Kidney glomerular epithelial cell (primary cell): Measurements from ENCODE around the gene LTB4R2.
A peak's percentile ranks its signal among the peaks of the same experiment; 100 is the strongest.

Source experiments
- DNase-seq: peaks from one replicate; lab custom pipeline; 2025; lab: John Stamatoyannopoulos, UW

LTB4R2 gene

DNA sequence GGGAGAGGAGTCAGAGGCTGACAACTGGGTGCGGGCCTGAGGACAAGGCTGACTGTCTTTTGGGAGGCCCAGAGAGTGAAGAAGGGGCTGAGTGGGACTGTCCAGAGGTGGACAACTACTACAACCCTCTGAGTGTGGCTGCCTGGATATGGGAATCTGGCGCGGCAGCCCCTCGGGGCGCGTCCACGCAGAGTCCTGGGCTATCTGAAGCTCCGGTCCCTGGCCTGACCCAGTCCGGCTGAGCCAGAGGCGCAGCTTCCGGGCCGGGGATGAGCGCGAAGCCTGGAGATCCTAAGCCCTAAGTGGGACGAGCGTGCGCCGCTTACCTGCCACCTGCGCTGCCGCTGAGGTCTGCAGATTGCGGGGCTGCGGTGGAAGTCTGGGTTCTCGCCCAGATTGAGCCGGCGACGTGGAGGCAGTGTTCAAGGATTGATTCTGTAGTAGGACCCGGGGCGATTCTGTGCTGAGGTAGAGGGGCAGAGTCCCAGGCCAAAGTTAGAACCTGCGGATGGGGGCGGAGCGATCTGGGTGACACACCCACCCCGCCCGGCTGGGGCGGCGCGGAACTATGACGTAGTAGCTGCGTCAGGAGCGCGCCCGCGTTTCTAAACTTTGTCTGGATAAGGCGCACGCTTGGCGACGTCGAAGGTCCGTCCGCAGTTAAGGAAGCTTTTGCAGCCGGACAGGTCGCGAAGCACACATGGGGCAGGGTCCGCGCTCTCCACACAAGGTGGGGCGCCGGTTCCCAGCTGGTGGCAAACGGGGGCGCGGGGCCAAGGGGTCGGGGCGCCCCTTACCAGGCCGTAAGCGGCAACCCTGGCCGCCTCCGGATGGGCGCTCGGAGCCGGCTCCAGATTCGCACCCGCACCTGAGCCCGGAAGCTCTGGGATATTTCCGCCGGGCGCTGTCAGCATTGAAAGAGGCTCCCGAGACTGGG, 10.4 kb upstream of the LTB4R2 start, which contains the start of the genes DHRS1 and NOP9:
Gene DHRS1, minus strand, starts transcription at position 526 of the 937 bp plus-strand sequence. CDS start 674 bp downstream, outside the sequence.
Gene NOP9, plus strand, starts transcription at position 596 of the 937 bp plus-strand sequence. Its CDS starts 105 bp downstream, at position 701.
- peak; percentile 57 for DNase-seq

DNA sequence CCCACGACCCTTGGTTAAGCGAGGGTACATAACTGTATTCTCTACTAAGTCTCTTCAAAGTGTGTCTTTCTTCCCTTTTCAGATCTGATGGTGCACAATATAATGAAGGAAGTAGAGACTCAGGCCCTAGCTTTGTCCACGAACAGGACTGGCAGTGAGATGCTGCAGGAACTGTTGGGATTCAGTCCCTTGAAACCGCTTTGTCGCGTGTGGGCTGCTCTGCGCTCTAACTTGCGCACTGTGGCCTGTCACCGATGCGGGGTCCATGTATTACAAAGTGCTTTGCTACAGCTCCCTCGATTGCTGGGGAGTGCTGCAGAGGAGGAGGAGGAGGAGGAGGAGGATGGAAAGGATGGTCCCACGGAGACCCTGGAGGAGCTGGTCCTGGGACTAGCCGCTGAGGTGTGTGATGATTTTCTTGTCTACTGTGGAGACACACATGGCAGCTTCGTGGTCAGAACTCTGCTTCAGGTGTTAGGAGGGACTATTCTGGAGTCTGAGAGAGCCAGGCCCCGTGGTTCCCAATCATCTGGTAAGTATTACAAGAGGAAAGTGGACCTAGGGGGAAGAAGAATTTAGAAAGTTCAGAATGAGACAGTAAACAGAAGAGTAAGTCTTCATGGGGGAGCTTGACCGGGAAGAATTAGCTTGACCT, 9.5 kb upstream of the LTB4R2 start:
- no peak for DNase-seq

DNA sequence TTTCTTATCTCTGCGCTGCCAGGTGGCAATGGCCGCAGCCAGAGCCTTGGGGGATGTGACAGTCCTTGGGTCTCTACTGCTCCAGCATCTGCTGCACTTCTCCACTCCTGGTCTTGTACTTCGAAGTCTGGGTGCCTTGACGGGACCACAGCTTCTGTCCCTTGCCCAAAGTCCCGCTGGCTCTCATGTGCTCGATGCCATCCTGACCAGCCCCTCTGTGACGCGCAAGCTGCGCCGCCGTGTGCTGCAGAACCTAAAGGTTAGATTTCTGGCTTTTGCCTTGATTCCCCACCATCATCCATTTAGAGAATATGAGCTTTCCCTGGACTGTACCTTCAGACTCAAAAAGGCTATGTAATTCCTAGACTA, 5.9 kb upstream of the LTB4R2 start:
- DNase-seq = no peak

DNA sequence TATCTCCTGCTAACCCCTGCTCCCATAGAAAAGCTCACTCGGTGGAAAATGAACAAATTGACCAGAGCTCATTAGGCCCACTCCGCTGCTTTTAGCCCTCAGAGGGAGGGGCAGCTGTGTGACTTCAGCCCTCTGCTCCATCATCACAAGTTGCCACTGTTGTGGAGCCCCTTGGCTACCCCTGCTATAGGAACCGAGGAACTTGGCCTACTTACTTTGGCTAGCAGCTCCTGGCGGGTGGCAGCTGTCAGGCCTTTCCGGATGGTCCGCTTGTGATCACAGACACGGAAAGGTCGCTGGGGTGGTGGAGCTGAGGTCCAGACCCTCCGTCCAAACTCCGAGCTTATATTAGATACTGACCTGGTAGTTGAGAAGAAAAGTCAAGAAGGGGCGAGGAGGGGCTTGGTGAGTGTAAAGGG, 2.8 kb upstream of the LTB4R2 start:
- no peak for DNase-seq

DNA sequence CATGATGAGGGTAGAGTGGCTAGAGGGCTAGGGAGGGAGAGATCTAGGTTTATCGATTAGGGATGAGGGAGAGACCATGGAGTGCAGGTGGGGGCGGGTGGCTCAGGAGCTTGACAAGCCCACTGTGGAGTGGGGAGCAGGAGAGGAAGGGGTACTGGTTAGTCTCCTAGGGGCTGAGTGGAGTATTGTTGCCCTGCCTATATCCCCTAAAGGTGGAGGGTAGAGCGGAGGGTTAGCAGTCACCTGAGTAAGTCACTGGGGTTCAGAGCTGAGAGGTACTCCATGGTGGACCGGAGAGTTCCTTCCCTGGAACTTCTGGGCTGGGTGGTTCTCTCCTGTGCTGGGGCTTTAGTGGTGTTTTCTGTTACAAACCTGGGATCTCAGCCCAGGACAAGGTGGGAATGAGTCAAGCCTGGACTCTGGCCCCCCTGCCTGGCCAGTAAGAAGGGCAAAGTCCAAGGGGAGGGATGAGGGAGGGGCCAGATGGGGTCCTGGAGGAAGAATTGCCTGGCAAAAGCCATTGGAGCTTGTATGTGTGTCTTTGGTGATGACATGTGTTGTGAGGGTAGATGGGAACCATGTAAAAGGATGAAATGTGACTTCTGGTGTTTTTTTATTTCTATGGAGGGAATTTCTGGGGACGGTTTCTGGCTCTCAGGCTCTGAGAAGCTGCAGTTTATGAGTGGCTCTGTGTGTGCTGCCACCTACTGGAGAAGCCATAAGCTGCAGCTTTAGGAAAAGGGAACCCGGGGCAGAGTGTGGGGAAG, 2.2 kb upstream of the LTB4R2 start, which contains the start of gene CIDEB:
Gene CIDEB, minus strand, starts transcription at position 403 of the 767 bp plus-strand sequence. Its CDS starts 119 bp downstream, at position 284.
- DNase-seq = peak; percentile 61

DNA sequence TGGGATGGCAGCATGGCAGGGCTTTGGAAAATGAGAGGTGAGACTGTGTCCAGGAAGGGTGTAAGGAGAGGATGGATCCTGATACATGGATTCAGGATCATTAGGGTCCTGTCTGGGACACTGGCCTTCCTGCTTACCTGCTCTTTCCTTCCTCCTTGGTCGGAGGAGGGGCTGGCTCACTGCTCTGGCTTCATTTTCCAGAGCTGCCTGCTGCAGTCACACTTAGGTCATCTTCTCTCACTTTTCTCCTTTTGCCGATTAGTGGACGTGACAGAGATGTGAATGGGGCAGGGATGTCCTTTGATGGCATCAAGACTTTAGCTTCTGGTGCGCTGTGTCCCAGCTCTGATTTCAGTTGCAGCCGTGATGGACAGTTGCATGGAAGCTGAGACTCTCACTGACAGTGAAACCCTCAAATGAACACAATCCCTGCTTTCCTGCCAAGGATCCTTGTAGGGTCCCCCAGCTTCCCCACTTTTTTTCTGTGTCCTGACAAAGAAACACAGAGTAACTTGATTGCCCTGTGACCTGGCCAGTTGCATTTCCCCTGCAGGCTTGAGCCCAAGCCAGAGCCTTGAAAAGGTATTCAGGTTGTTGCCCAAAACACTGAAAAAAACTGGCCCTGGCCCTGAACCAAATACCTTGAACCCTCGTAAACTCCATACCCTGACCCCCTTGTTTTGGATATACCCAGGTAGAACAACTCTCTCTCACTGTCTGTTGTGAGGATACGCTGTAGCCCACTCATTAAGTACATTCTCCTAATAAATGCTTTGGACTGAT, 1.4 kb upstream of the LTB4R2 start:
- DNase-seq = no peak

DNA sequence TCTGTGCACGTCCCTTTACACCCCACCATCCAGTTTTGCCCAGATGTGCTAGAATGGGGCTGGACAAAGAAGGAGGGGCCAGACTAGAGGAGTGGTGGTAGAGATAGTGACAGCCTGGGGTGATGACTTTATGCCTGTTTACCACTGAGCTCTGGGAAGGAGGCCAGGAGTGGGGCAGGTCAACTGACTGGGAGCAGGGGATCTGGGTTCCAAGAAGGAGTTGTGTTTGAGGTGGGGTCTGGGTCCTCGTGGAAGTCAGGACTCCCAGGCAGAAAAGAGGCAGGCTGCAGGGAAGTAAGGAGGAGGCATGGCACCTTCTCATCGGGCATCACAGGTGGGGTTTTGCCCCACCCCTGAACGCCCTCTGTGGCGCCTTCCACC, 315 bp downstream of the LTB4R2 start:
- DNase-seq = no peak

DNA sequence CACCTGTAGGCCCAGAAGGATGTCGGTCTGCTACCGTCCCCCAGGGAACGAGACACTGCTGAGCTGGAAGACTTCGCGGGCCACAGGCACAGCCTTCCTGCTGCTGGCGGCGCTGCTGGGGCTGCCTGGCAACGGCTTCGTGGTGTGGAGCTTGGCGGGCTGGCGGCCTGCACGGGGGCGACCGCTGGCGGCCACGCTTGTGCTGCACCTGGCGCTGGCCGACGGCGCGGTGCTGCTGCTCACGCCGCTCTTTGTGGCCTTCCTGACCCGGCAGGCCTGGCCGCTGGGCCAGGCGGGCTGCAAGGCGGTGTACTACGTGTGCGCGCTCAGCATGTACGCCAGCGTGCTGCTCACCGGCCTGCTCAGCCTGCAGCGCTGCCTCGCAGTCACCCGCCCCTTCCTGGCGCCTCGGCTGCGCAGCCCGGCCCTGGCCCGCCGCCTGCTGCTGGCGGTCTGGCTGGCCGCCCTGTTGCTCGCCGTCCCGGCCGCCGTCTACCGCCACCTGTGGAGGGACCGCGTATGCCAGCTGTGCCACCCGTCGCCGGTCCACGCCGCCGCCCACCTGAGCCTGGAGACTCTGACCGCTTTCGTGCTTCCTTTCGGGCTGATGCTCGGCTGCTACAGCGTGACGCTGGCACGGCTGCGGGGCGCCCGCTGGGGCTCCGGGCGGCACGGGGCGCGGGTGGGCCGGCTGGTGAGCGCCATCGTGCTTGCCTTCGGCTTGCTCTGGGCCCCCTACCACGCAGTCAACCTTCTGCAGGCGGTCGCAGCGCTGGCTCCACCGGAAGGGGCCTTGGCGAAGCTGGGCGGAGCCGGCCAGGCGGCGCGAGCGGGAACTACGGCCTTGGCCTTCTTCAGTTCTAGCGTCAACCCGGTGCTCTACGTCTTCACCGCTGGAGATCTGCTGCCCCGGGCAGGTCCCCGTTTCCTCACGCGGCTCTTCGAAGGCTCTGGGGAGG, 985 bp downstream of the LTB4R2 start, which contains the start of gene LTB4R:
Gene LTB4R, plus strand, starts transcription at position 857 of the 959 bp plus-strand sequence. CDS start 4,150 bp downstream, outside the sequence.
- DNase-seq = peak; percentile 5

DNA sequence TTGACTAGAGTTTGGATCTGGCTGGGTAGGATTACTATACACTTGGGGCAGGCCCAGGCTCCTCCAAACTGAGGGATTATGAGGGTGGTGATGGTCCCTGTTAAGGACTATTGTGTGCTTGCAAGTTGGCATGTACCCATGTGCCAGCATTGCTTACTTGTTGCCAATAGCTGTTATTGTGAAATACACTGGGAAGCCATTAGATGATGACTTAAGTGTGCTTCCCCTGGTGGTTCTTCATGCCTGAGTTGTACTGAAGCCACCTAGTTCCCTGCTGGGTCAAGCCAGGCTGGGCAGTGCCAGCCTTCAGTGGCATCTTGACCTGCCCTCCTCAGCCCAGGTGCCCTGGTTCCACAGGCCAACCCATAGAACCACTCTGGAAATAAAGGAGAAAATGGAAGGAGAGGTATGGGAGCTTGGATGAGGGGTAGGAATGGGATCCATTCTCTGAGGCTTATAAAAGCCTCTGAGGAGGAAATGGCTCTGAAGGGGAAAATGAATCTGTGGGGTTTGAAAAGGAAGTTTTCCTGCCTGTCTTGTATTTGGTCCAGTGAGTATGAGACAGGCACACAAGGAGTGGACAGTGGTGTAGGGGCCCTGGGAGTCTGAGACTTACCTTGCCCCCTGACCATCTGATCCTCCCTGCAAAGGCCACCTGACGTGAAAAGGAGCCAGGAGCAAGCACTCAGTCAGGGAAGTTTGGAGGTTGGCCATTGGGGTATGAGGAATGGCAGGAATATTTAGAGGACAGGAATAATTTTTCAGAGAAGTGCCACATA, 2.1 kb downstream of the LTB4R2 start:
- no peak for DNase-seq

DNA sequence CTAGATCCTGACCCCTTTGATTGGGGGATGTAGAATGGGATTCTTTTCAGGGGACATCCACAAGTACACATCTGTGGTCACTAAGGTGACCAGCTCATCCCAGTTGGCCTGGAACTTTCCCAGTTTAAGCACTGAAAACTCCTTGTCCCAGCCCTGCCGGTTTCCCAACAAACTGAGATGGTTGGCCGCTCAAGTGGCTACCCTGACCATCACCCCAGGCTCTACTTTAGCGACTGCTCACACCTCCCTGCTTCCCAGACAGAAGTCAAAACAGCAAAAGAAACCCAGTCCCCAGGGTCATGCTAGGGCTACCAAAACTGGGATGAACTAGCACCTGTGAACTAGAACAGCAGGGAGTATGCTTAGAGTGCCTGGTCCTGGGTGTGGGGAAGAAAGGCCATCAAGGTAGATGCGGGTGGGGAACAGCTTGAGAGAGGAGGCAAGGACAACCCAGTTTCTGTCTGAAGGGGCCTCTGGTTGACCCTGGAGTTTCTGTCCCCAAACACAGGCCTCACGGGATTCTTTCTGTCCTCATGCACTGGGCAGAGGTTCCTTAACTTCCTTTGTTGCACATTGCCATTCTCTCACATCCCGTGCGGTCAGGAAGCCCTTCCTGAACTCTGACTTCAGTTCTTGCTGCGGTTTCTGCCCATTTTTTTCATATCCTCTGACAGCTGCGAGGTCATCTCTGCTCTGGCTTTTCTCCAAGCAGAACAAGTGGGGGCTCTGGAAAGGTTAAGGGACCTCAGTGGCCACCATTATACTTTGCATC, 3.0 kb downstream of the LTB4R2 start:
- DNase-seq = no peak

DNA sequence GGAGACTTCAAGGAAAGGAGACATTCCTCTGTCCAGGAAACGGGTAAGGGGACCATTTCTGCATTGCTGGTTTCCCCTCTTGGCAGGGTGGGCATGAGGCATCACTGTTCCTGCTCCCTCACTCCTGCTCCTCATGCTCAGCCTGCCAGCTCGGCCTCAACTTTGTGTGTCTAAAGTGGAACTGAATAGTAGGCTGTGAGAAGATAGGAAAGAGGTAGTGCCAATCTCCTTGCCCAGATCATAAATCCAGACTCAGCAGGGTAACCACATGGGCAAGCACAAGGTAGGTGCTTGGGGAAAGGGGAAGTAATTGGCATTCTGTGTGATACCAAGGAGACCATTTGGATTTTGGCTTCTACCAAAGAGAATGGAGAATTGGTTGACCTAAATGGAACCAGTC, 4.0 kb downstream of the LTB4R2 start:
- DNase-seq = no peak

DNA sequence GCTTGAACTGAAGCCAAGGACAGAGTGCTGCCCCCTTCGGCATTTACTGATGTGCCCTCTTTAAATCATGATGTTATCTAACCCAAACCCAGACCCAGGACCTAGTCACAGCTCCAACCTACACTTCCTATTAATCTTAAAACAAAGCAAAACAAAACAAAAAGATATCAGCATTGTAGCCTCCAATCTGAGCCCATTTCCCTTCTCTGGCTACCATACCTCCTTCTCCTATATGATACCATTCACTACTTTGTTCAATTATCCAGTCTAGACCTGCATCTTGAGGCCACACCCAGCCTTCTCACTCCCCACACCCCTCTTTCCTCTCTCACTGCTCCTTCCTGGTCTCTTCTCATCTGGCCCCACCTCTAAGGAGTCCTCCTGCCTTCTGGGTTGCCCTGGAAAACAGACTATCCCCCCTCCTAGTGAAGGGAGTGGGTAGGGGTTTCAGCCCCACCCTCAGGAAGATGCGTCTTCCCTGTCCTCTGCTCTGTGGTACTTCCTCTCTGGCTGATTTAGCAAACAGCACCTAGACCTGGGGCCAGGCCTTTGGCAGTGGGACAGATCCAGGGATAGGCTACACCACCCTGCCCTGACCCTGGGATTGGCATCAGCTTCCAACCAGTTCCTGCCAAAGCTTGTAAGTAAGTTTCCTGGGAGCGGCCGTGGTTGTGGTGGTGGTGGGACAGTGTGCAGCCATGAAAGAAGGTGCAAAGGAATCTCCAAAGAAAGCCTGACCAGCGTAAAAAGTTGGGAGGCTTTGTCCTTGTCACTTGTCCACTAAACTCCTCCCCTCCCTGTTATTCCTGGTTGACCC, 4.6 kb downstream of the LTB4R2 start:
- no peak for DNase-seq

DNA sequence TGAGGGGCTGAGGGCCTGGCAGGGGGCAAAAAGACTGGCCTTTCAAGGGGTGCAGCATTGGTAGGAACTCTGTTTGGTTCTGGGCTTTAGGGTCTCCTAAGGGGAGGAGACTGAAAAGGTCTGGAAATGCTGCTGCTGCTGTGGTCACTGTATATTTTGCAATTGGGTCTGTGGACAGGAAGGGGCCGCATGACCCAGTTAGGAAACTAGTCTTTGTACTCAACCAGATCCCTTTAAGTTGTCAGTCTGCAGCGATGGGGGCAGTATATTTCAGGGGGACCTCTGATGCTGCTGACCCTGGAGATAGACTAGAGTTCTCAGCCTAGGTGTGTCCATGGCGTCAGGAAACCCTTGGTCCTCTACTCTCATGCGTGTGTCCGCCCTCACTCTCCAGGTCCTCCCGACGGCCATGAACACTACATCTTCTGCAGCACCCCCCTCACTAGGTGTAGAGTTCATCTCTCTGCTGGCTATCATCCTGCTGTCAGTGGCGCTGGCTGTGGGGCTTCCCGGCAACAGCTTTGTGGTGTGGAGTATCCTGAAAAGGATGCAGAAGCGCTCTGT, 5.4 kb downstream of the LTB4R2 start:
- no peak for DNase-seq

DNA sequence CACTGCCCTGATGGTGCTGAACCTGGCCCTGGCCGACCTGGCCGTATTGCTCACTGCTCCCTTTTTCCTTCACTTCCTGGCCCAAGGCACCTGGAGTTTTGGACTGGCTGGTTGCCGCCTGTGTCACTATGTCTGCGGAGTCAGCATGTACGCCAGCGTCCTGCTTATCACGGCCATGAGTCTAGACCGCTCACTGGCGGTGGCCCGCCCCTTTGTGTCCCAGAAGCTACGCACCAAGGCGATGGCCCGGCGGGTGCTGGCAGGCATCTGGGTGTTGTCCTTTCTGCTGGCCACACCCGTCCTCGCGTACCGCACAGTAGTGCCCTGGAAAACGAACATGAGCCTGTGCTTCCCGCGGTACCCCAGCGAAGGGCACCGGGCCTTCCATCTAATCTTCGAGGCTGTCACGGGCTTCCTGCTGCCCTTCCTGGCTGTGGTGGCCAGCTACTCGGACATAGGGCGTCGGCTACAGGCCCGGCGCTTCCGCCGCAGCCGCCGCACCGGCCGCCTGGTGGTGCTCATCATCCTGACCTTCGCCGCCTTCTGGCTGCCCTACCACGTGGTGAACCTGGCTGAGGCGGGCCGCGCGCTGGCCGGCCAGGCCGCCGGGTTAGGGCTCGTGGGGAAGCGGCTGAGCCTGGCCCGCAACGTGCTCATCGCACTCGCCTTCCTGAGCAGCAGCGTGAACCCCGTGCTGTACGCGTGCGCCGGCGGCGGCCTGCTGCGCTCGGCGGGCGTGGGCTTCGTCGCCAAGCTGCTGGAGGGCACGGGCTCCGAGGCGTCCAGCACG, 6.1 kb downstream of the LTB4R2 start:
- no peak for DNase-seq

DNA sequence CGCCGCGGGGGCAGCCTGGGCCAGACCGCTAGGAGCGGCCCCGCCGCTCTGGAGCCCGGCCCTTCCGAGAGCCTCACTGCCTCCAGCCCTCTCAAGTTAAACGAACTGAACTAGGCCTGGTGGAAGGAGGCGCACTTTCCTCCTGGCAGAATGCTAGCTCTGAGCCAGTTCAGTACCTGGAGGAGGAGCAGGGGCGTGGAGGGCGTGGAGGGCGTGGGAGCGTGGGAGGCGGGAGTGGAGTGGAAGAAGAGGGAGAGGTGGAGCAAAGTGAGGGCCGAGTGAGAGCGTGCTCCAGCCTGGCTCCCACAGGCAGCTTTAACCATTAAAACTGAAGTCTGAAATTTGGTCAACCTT, 6.6 kb downstream of the LTB4R2 start:
- DNase-seq = no peak

DNA sequence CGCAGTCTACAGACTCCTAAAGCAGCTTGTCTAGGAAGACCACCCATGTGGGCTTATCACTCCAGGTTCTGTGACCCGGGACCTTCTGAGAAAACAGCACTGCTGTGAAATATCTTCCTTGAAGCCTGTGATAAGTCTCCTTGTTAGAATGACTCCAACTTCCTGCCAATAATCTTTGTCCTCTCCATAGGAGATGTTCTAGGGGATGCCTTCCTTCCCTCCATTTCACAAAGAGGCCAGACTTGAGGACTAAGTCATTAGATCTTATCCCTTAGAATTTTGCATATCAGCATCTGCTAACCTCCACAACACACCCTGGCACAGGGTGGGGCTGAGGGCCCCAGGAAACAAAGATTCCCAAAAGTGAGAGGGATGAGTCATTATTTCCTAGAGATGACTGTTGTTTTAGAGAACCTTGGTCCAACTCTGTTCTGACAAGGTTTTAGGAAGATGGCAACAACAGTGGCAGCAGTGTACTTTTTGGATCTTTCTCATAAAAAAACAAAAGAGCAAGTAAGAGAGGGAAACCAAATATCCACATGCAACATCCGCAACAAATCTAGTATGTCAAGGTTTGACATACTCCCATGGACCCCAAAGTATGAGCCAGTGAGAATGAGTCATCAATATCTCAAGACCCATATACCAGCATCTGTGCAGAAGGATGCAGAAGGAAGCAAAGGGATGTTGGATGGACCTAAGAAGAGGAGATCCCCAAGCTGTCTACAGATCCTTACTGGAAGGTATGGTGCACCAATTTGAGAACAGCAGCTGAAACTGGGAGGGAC, 7.4 kb downstream of the LTB4R2 start:
- no peak for DNase-seq
